Retinal pigment epithelial cell (primary cell): Measurements from ENCODE around the gene CXCR2.
A peak's percentile ranks its signal among the peaks of the same experiment; 100 is the strongest.

ENCODE experiments used
- DNase-seq: peaks from one replicate; pipeline ENCODE4 v3.0.0-alpha.2; 2010; ENCODE audit warnings: low read depth
- H3K4me3 ChIP-seq: 2 replicates; pipeline ENCODE4 v1.5.1; 2011; ENCODE audit warnings: mild to moderate bottlenecking, low read length, control low read depth, moderate library complexity
- TF ChIP-seq, protein P1 (sequence below): conservative IDR thresholded peaks from 2 replicates; pipeline ENCODE4 v1.5.1; 2011; ENCODE audit warnings: low read depth, low read length, control low read depth, inconsistent platforms

CXCR2 gene

GRCh38 chr2:218125626-218126080, at the start of gene CXCR2:
CXCR2 (plus strand) TSS chr2:218126028; CDS start chr2:218134802, 8,774 bp downstream.
- TF ChIP-seq, protein P1, sequence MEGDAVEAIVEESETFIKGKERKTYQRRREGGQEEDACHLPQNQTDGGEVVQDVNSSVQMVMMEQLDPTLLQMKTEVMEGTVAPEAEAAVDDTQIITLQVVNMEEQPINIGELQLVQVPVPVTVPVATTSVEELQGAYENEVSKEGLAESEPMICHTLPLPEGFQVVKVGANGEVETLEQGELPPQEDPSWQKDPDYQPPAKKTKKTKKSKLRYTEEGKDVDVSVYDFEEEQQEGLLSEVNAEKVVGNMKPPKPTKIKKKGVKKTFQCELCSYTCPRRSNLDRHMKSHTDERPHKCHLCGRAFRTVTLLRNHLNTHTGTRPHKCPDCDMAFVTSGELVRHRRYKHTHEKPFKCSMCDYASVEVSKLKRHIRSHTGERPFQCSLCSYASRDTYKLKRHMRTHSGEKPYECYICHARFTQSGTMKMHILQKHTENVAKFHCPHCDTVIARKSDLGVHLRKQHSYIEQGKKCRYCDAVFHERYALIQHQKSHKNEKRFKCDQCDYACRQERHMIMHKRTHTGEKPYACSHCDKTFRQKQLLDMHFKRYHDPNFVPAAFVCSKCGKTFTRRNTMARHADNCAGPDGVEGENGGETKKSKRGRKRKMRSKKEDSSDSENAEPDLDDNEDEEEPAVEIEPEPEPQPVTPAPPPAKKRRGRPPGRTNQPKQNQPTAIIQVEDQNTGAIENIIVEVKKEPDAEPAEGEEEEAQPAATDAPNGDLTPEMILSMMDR = no peak
- no peak within 1 kb of the TSS for H3K4me3 ChIP-seq
- DNase-seq = no peak

GRCh38 chr2:218077464-218078216, 48.2 kb upstream of the CXCR2 start:
- DNase-seq = no peak
- no peak overlapping the region for H3K4me3 ChIP-seq
- TF ChIP-seq, protein P1 = no peak

- no peak overlapping the region for H3K4me3 ChIP-seq
- TF ChIP-seq, protein P1 = no peak
- no peak for DNase-seq
These were observed 45.6 kb upstream of the CXCR2 start for GRCh38 chr2:218079943-218080913.

DNA sequence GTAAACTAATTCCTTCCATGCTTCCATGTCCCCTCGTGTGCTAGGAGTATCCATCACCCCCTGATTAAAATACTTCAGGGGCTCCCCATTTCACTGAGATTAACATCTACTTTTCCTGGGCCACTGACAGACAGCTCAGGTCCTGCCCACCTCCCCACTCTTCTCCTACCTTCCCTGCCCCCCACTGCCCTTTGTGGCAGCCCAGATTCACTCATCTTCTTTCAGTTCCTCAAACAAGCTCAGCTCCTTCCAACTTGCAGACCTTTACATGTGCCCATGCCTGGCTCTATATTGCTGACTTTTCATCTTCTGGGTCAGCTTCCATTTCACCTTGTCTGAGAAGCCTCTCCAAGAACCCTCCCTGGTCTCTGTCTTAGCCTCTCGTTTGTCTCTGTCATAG, 44.8 kb upstream of the CXCR2 start:
- TF ChIP-seq, protein P1 = no peak
- no peak for DNase-seq

GRCh38 chr2:218081695-218082094, 44.1 kb upstream of the CXCR2 start:
- peak; percentile 19 for DNase-seq
- TF ChIP-seq, protein P1 = no peak
- no peak overlapping the region for H3K4me3 ChIP-seq

More for the DNA sequence above, 44.8 kb upstream of the CXCR2 start:
- H3K4me3 ChIP-seq = no peak overlapping the region

GRCh38 chr2:218082586-218083351, 43.1 kb upstream of the CXCR2 start:
- TF ChIP-seq, protein P1 = no peak
- DNase-seq = no peak
- H3K4me3 ChIP-seq = no peak overlapping the region
